ENCODE results near the gene FUBP3.
"Not testable (repeated sequence)": the region's sequence is repeated elsewhere in the genome, so short reads cannot be mapped to it uniquely, and the experiment has no call there.

FUBP3 gene

GRCh38 chr9:130561056-130561455 is 18.3 kb upstream of the FUBP3 start:
- H3K27me3 ChIP-seq (ENCODE audit: control insufficient read depth in 1 of 2, insufficient read depth in 2 of 2, low read length in 2 of 2) = no peaks in the 10 kb centered on the region
- H3K4me1 ChIP-seq (ENCODE audit: insufficient read depth, low read length) = no peaks in the 10 kb centered on the region
- no peak overlapping the region for H3K9ac ChIP-seq (ENCODE audit: low read length)
- no peaks in the 10 kb centered on the region for H3K9me3 ChIP-seq (ENCODE audit: low read length)
- no peak overlapping the region for H3K27ac ChIP-seq (ENCODE audit: low read depth, low read length)
- H3K36me3 ChIP-seq (ENCODE audit: insufficient read depth, low read length) = no peaks in the 10 kb centered on the region
- H3K4me3 ChIP-seq (ENCODE audit: low read depth in 1 of 2, low read length in 2 of 2) = no peak overlapping the region

GRCh38 chr9:130562525-130562924 is 16.9 kb upstream of the FUBP3 start:
- H3K36me3 ChIP-seq (ENCODE audit: insufficient read depth, low read length); H3K4me3 ChIP-seq (ENCODE audit: low read depth in 1 of 2, low read length in 2 of 2); H3K9ac ChIP-seq (ENCODE audit: low read length); H3K27ac ChIP-seq (ENCODE audit: low read depth, low read length); H3K4me1 ChIP-seq (ENCODE audit: insufficient read depth, low read length); H3K27me3 ChIP-seq (ENCODE audit: control insufficient read depth in 1 of 2, insufficient read depth in 2 of 2, low read length in 2 of 2); H3K9me3 ChIP-seq (ENCODE audit: low read length): not testable (repeated sequence)

- no peak overlapping the region for H3K27ac ChIP-seq (ENCODE audit: low read depth, low read length)
- no peaks in the 10 kb centered on the region for H3K9me3 ChIP-seq (ENCODE audit: low read length)
Measured at GRCh38 chr9:130563797-130564196, 15.6 kb upstream of the FUBP3 start.

GRCh38 chr9:130565792-130566191 is 13.6 kb upstream of the FUBP3 start:
- Histone ChIP-seq H3K9ac (ENCODE audit: low read length) (no peak overlapping the region), H3K36me3 (ENCODE audit: insufficient read depth, low read length) (no peaks in the 10 kb centered on the region), H3K27ac (ENCODE audit: low read depth, low read length) (no peak overlapping the region), H3K4me1 (ENCODE audit: insufficient read depth, low read length) (no peaks in the 10 kb centered on the region), H3K4me3 (ENCODE audit: low read depth in 1 of 2, low read length in 2 of 2) (no peak overlapping the region), H3K9me3 (ENCODE audit: low read length) (no peaks in the 10 kb centered on the region), H3K27me3 (ENCODE audit: control insufficient read depth in 1 of 2, insufficient read depth in 2 of 2, low read length in 2 of 2) (no peaks in the 10 kb centered on the region)

More at GRCh38 chr9:130563797-130564196, 15.6 kb upstream of the FUBP3 start:
- Histone ChIP-seq H3K9ac (ENCODE audit: low read length) (no peak overlapping the region), H3K36me3 (ENCODE audit: insufficient read depth, low read length) (no peaks in the 10 kb centered on the region), H3K4me3 (ENCODE audit: low read depth in 1 of 2, low read length in 2 of 2) (no peak overlapping the region), H3K27me3 (ENCODE audit: control insufficient read depth in 1 of 2, insufficient read depth in 2 of 2, low read length in 2 of 2) (no peaks in the 10 kb centered on the region), H3K4me1 (ENCODE audit: insufficient read depth, low read length) (no peaks in the 10 kb centered on the region)

- no peaks in the 10 kb centered on the region for H3K9me3 ChIP-seq (ENCODE audit: low read length)
- H3K9ac ChIP-seq (ENCODE audit: low read length) = no peak overlapping the region
- H3K36me3 ChIP-seq (ENCODE audit: insufficient read depth, low read length) = no peaks in the 10 kb centered on the region
- no peaks in the 10 kb centered on the region for H3K27me3 ChIP-seq (ENCODE audit: control insufficient read depth in 1 of 2, insufficient read depth in 2 of 2, low read length in 2 of 2)
- H3K27ac ChIP-seq (ENCODE audit: low read depth, low read length) = no peak overlapping the region
- no peak overlapping the region for H3K4me3 ChIP-seq (ENCODE audit: low read depth in 1 of 2, low read length in 2 of 2)
- H3K4me1 ChIP-seq (ENCODE audit: insufficient read depth, low read length) = no peaks in the 10 kb centered on the region
Measured at GRCh38 chr9:130570208-130570607, 9.2 kb upstream of the FUBP3 start.

- H3K27me3 ChIP-seq (ENCODE audit: control insufficient read depth in 1 of 2, insufficient read depth in 2 of 2, low read length in 2 of 2) = no peaks in the 10 kb centered on the region
Measured at GRCh38 chr9:130575514-130575913, 3.9 kb upstream of the FUBP3 start.

GRCh38 chr9:130576176-130576575 is 3.2 kb upstream of the FUBP3 start:
- H3K9me3 ChIP-seq (ENCODE audit: low read length) = no peaks in the 10 kb centered on the region
- no peaks in the 10 kb centered on the region for H3K36me3 ChIP-seq (ENCODE audit: insufficient read depth, low read length)
- peaks cover 23% of the 10 kb centered on the region for H3K4me1 ChIP-seq (ENCODE audit: insufficient read depth, low read length)
- no peak overlapping the region for H3K4me3 ChIP-seq (ENCODE audit: low read depth in 1 of 2, low read length in 2 of 2)
- no peak overlapping the region for H3K9ac ChIP-seq (ENCODE audit: low read length)
- H3K27me3 ChIP-seq (ENCODE audit: control insufficient read depth in 1 of 2, insufficient read depth in 2 of 2, low read length in 2 of 2) = no peaks in the 10 kb centered on the region
- H3K27ac ChIP-seq (ENCODE audit: low read depth, low read length) = no peak overlapping the region

More at GRCh38 chr9:130575514-130575913, 3.9 kb upstream of the FUBP3 start:
- H3K4me3 ChIP-seq (ENCODE audit: low read depth in 1 of 2, low read length in 2 of 2) = no peak overlapping the region
- no peaks in the 10 kb centered on the region for H3K9me3 ChIP-seq (ENCODE audit: low read length)
- no peak overlapping the region for H3K27ac ChIP-seq (ENCODE audit: low read depth, low read length)
- H3K36me3 ChIP-seq (ENCODE audit: insufficient read depth, low read length) = no peaks in the 10 kb centered on the region
- peaks cover 17% of the 10 kb centered on the region for H3K4me1 ChIP-seq (ENCODE audit: insufficient read depth, low read length)
- no peak overlapping the region for H3K9ac ChIP-seq (ENCODE audit: low read length)

GRCh38 chr9:130579738-130580463 is 524 bp downstream of the FUBP3 start:
- no peaks in the 10 kb centered on the region for H3K9me3 ChIP-seq (ENCODE audit: low read length)
- peak overlapping the region; percentile 49 to 96 for H3K4me3 ChIP-seq (ENCODE audit: low read depth in 1 of 2, low read length in 2 of 2)
- H3K9ac ChIP-seq (ENCODE audit: low read length) = peak overlapping the region; percentile 92
- H3K27ac ChIP-seq (ENCODE audit: low read depth, low read length) = peak overlapping the region; percentile 75
- H3K36me3 ChIP-seq (ENCODE audit: insufficient read depth, low read length) = no peaks in the 10 kb centered on the region
- peaks cover 26% of the 10 kb centered on the region for H3K4me1 ChIP-seq (ENCODE audit: insufficient read depth, low read length)
- H3K27me3 ChIP-seq (ENCODE audit: control insufficient read depth in 1 of 2, insufficient read depth in 2 of 2, low read length in 2 of 2) = no peaks in the 10 kb centered on the region

GRCh38 chr9:130581766-130582165 is 2.4 kb downstream of the FUBP3 start:
- Histone ChIP-seq H3K9me3 (ENCODE audit: low read length) (no peaks in the 10 kb centered on the region), H3K27me3 (ENCODE audit: control insufficient read depth in 1 of 2, insufficient read depth in 2 of 2, low read length in 2 of 2) (no peaks in the 10 kb centered on the region), H3K27ac (ENCODE audit: low read depth, low read length) (no peak overlapping the region), H3K4me1 (ENCODE audit: insufficient read depth, low read length) (peaks cover 26% of the 10 kb centered on the region), H3K36me3 (ENCODE audit: insufficient read depth, low read length) (no peaks in the 10 kb centered on the region), H3K4me3 (ENCODE audit: low read depth in 1 of 2, low read length in 2 of 2) (no peak overlapping the region), H3K9ac (ENCODE audit: low read length) (no peak overlapping the region)

- Histone ChIP-seq H3K27ac (ENCODE audit: low read depth, low read length) (no peak overlapping the region), H3K9ac (ENCODE audit: low read length) (no peak overlapping the region), H3K4me1 (ENCODE audit: insufficient read depth, low read length) (peaks cover 19% of the 10 kb centered on the region), H3K36me3 (ENCODE audit: insufficient read depth, low read length) (no peaks in the 10 kb centered on the region), H3K9me3 (ENCODE audit: low read length) (no peaks in the 10 kb centered on the region), H3K27me3 (ENCODE audit: control insufficient read depth in 1 of 2, insufficient read depth in 2 of 2, low read length in 2 of 2) (no peaks in the 10 kb centered on the region), H3K4me3 (ENCODE audit: low read depth in 1 of 2, low read length in 2 of 2) (no peak overlapping the region)
Measured at GRCh38 chr9:130583271-130583670, 3.9 kb downstream of the FUBP3 start.

- Histone ChIP-seq H3K27ac (ENCODE audit: low read depth, low read length) (no peak overlapping the region), H3K36me3 (ENCODE audit: insufficient read depth, low read length) (no peaks in the 10 kb centered on the region), H3K27me3 (ENCODE audit: control insufficient read depth in 1 of 2, insufficient read depth in 2 of 2, low read length in 2 of 2) (no peaks in the 10 kb centered on the region), H3K4me3 (ENCODE audit: low read depth in 1 of 2, low read length in 2 of 2) (no peak overlapping the region), H3K9ac (ENCODE audit: low read length) (no peak overlapping the region), H3K9me3 (ENCODE audit: low read length) (no peaks in the 10 kb centered on the region), H3K4me1 (ENCODE audit: insufficient read depth, low read length) (peaks cover 7% of the 10 kb centered on the region)
Measured at GRCh38 chr9:130587921-130588320, 8.5 kb downstream of the FUBP3 start.

- no peaks in the 10 kb centered on the region for H3K36me3 ChIP-seq (ENCODE audit: insufficient read depth, low read length)
- no peak overlapping the region for H3K4me3 ChIP-seq (ENCODE audit: low read depth in 1 of 2, low read length in 2 of 2)
- no peaks in the 10 kb centered on the region for H3K9me3 ChIP-seq (ENCODE audit: low read length)
- H3K27ac ChIP-seq (ENCODE audit: low read depth, low read length) = no peak overlapping the region
- no peak overlapping the region for H3K9ac ChIP-seq (ENCODE audit: low read length)
- peaks cover 7% of the 10 kb centered on the region for H3K4me1 ChIP-seq (ENCODE audit: insufficient read depth, low read length)
- H3K27me3 ChIP-seq (ENCODE audit: control insufficient read depth in 1 of 2, insufficient read depth in 2 of 2, low read length in 2 of 2) = no peaks in the 10 kb centered on the region
Measured at GRCh38 chr9:130588416-130588815, 9.0 kb downstream of the FUBP3 start.
